Measurements from ENCODE around the gene GVQW3.

Gene GVQW3

GRCh38 chr11:76380977-76381719 lies at the start of gene GVQW3, which contains the start of gene THAP12:
TSS of gene GVQW3 (plus strand) at chr11:76381323. CDS start at chr11:76381829, 506 bp downstream.
TSS of gene THAP12 (minus strand) at chr11:76381132. CDS start at chr11:76380836, 296 bp downstream.
- H3K4me1 ChIP-seq (ENCODE audit: insufficient read depth, poor library complexity, severe bottlenecking): peaks cover 8% of the 10 kb centered on the region
- peak; percentile 89 for ATAC-seq (ENCODE audit: low read depth)

GRCh38 chr11:76334826-76335389 lies 46.2 kb upstream of the GVQW3 start:
- no peaks in the 10 kb centered on the region for H3K27me3 ChIP-seq (ENCODE audit: insufficient read depth, poor library complexity, severe bottlenecking)
- no peaks in the 10 kb centered on the region for H3K36me3 ChIP-seq (ENCODE audit: low read depth)
- peaks cover 9% of the 10 kb centered on the region for H3K9me3 ChIP-seq (ENCODE audit: severe bottlenecking)
- no peak overlapping the region for H3K4me3 ChIP-seq (ENCODE audit: severe bottlenecking)
- no peak for ATAC-seq (ENCODE audit: low read depth)
- no peak for DNase-seq (ENCODE audit: low spot score)
- H3K4me1 ChIP-seq (ENCODE audit: insufficient read depth, poor library complexity, severe bottlenecking): no peaks in the 10 kb centered on the region
- no peak for TF ChIP-seq CTCF (IDR thresholded peaks at IDR 0.05; ENCODE audit: poor library complexity, severe bottlenecking)
- no peak overlapping the region for H3K27ac ChIP-seq (ENCODE audit: poor library complexity, severe bottlenecking)

More at GRCh38 chr11:76380977-76381719, at the start of gene GVQW3, which contains the start of gene THAP12:
- H3K36me3 ChIP-seq (ENCODE audit: low read depth): no peaks in the 10 kb centered on the region
- no peaks in the 10 kb centered on the region for H3K27me3 ChIP-seq (ENCODE audit: insufficient read depth, poor library complexity, severe bottlenecking)
- H3K9me3 ChIP-seq (ENCODE audit: severe bottlenecking): no peaks in the 10 kb centered on the region
- peak within 1 kb of the TSS; percentile 65 for H3K27ac ChIP-seq (ENCODE audit: poor library complexity, severe bottlenecking)
- DNase-seq (ENCODE audit: low spot score): peak; percentile 97
- H3K4me3 ChIP-seq (ENCODE audit: severe bottlenecking): peak within 1 kb of the TSS; percentile 69
- peak; percentile 62 for TF ChIP-seq CTCF (IDR thresholded peaks at IDR 0.05; ENCODE audit: poor library complexity, severe bottlenecking)

DNA sequence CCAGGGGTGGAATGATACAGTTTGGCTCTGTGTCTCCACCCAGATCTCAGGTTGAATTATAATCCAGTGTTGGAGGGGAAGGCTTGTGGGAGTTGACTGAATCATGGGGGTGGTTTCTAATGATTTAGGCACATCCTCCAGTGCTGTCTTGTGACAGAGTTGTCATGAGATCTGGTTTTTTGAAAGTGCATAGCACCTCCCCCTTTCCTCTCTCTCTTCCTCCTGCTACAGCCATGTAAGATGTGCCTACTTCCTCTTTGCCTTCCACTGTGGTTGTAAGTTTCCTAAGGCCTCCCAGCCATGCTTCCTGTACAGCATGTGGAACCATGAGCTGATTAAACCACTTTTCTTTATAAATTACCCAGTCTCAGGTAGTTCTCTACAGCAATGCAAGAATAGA lies 45.3 kb upstream of the GVQW3 start:
- peaks cover 9% of the 10 kb centered on the region for H3K9me3 ChIP-seq (ENCODE audit: severe bottlenecking)
- no peaks in the 10 kb centered on the region for H3K36me3 ChIP-seq (ENCODE audit: low read depth)
- ATAC-seq (ENCODE audit: low read depth): no peak
- DNase-seq (ENCODE audit: low spot score): no peak
- no peaks in the 10 kb centered on the region for H3K4me1 ChIP-seq (ENCODE audit: insufficient read depth, poor library complexity, severe bottlenecking)
- no peak for TF ChIP-seq CTCF (IDR thresholded peaks at IDR 0.05; ENCODE audit: poor library complexity, severe bottlenecking)
- H3K27ac ChIP-seq (ENCODE audit: poor library complexity, severe bottlenecking): no peak overlapping the region
- no peak overlapping the region for H3K4me3 ChIP-seq (ENCODE audit: severe bottlenecking)
- no peaks in the 10 kb centered on the region for H3K27me3 ChIP-seq (ENCODE audit: insufficient read depth, poor library complexity, severe bottlenecking)

DNA sequence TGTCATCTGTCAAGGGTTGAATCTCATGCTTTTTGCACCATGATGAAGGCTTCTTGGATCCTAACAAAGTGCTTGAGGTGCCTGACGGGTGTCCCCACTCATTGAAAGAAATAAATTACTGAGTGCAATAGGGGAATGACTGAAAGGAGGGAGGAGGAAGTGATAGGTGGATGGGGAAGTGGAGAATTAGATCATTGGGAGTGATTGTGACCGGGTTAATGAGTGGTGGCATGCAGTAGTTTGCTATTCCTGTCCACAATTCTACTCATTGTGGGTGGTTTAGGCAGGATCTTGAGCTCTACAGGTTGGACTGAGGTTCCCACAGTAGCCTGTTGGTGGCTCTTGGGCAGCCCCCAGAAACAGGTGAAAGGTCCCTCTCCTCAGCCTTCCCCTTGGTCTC lies 44.5 kb upstream of the GVQW3 start:
- ATAC-seq (ENCODE audit: low read depth): no peak
- no peak overlapping the region for H3K27ac ChIP-seq (ENCODE audit: poor library complexity, severe bottlenecking)
- H3K27me3 ChIP-seq (ENCODE audit: insufficient read depth, poor library complexity, severe bottlenecking): no peaks in the 10 kb centered on the region
- no peak for DNase-seq (ENCODE audit: low spot score)
- no peaks in the 10 kb centered on the region for H3K36me3 ChIP-seq (ENCODE audit: low read depth)
- no peak for TF ChIP-seq CTCF (IDR thresholded peaks at IDR 0.05; ENCODE audit: poor library complexity, severe bottlenecking)
- no peak overlapping the region for H3K4me3 ChIP-seq (ENCODE audit: severe bottlenecking)
- peaks cover 9% of the 10 kb centered on the region for H3K9me3 ChIP-seq (ENCODE audit: severe bottlenecking)
- H3K4me1 ChIP-seq (ENCODE audit: insufficient read depth, poor library complexity, severe bottlenecking): no peaks in the 10 kb centered on the region

DNA sequence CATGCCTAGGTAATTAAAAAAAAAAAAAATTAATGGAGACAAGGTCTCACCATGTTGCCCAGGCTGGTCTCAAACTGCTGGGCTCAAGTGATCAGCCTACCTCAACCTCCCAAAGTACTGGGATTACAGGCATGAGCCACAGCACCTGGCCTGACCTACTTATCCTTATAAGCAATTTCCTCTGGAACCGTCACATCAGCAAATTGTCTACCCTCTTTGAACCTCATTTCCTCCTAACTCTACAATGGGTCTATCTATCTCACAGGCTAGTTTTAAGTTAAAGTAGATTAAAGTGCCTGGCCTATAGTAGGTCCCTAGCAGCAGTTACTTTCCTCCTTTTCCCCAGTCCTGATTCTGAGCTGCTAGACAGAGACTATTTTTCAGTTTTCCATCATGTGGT lies 43.7 kb upstream of the GVQW3 start:
- Histone ChIP-seq H3K36me3 (ENCODE audit: low read depth) (no peaks in the 10 kb centered on the region), H3K4me3 (ENCODE audit: severe bottlenecking) (no peak overlapping the region), H3K4me1 (ENCODE audit: insufficient read depth, poor library complexity, severe bottlenecking) (no peaks in the 10 kb centered on the region), H3K9me3 (ENCODE audit: severe bottlenecking) (peaks cover 9% of the 10 kb centered on the region), H3K27me3 (ENCODE audit: insufficient read depth, poor library complexity, severe bottlenecking) (no peaks in the 10 kb centered on the region), H3K27ac (ENCODE audit: poor library complexity, severe bottlenecking) (no peak overlapping the region)
- DNase-seq (ENCODE audit: low spot score) (no peak), ATAC-seq (ENCODE audit: low read depth) (no peak)
- no peak for TF ChIP-seq CTCF (IDR thresholded peaks at IDR 0.05; ENCODE audit: poor library complexity, severe bottlenecking)
